ENCODE data around the gene SPINK6.

SPINK6 gene

GRCh38 chr5:148224117-148224742, 21.4 kb downstream of the SPINK6 start:
- DNase-seq = no peak

GRCh38 chr5:148228392-148228984, 25.6 kb downstream of the SPINK6 start:
- DNase-seq = no peak

GRCh38 chr5:148229840-148230239, 27.0 kb downstream of the SPINK6 start:
- no peak for DNase-seq

GRCh38 chr5:148230240-148230639, 27.4 kb downstream of the SPINK6 start:
- DNase-seq = no peak

- no peak for DNase-seq
Observed at GRCh38 chr5:148237785-148238417, 35.1 kb downstream of the SPINK6 start.

- DNase-seq = no peak
Observed at GRCh38 chr5:148238418-148238794, 35.6 kb downstream of the SPINK6 start, which contains the start of gene MARCOL. Gene MARCOL, plus strand, starts transcription at chr5:148238525. Its CDS starts 73 bp downstream, at chr5:148238598.

GRCh38 chr5:148248894-148249293, 46.1 kb downstream of the SPINK6 start:
- DNase-seq = no peak

GRCh38 chr5:148255456-148255855, 52.6 kb downstream of the SPINK6 start:
- no peak for DNase-seq

GRCh38 chr5:148259288-148259687, 56.4 kb downstream of the SPINK6 start:
- no peak for DNase-seq

GRCh38 chr5:148261221-148261620, 58.4 kb downstream of the SPINK6 start:
- DNase-seq = no peak
